ENCODE measurements around the gene AQP5.

DNA sequence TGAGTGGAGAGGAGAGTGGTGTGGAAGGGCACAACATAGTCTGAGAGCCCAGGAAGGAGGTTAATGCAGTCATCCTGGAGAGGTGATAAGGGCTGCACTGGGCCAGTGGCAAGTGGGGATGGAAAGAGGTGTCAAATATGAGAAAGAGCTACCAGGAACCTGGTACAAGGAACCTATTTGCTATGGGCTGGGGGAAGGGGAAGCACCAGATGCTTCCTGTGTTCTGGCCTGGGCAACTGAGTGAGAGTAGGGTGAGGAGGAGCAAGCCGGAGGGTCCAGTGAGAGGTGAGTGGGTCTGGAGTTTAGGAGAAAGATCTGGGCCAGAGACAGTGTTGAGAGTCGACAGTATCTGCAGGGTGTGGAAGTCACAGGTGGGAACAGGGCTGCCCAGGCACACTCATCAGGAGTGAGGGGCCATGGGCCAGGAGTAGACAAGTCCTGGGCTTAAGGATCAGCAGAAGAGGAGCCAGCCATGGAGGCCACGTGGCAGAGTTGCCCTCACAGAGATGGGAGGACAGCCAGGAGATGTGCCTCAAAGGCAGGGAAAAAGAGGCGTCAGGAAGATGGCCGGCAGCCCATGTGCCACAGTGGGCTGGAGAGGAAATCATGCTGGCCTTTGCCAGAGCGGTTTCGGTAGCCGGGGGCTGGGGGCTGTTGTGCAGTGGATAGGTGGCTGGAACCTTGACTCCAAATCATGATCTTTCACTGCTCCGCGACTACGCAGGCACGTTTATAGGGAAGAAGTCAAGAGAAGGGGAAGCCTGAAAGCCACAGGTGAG is 8.2 kb downstream of the AQP5 start:
- TF ChIP-seq, protein P1, sequence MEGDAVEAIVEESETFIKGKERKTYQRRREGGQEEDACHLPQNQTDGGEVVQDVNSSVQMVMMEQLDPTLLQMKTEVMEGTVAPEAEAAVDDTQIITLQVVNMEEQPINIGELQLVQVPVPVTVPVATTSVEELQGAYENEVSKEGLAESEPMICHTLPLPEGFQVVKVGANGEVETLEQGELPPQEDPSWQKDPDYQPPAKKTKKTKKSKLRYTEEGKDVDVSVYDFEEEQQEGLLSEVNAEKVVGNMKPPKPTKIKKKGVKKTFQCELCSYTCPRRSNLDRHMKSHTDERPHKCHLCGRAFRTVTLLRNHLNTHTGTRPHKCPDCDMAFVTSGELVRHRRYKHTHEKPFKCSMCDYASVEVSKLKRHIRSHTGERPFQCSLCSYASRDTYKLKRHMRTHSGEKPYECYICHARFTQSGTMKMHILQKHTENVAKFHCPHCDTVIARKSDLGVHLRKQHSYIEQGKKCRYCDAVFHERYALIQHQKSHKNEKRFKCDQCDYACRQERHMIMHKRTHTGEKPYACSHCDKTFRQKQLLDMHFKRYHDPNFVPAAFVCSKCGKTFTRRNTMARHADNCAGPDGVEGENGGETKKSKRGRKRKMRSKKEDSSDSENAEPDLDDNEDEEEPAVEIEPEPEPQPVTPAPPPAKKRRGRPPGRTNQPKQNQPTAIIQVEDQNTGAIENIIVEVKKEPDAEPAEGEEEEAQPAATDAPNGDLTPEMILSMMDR (IDR thresholded peaks at IDR 0.05; ENCODE audit: control extremely low read depth in 1 of 3, insufficient read depth in 1 of 3, low read depth in 1 of 3, low read length in 3 of 3): no peak
- TF ChIP-seq JUND (IDR thresholded peaks at IDR 0.05; ENCODE audit: low read length) (no peak), SIN3A (conservative IDR thresholded peaks at IDR 0.05 in 1 of 2, IDR thresholded peaks at IDR 0.05 in 1 of 2; ENCODE audit: low read depth in 1 of 2, low read length in 2 of 2) (no peak), RNF2 (IDR thresholded peaks at IDR 0.05; ENCODE audit: borderline replicate concordance, low read depth, low read length, missing control alignments, poor library complexity, severe bottlenecking) (no peak)
- TF ChIP-seq, protein P2, sequence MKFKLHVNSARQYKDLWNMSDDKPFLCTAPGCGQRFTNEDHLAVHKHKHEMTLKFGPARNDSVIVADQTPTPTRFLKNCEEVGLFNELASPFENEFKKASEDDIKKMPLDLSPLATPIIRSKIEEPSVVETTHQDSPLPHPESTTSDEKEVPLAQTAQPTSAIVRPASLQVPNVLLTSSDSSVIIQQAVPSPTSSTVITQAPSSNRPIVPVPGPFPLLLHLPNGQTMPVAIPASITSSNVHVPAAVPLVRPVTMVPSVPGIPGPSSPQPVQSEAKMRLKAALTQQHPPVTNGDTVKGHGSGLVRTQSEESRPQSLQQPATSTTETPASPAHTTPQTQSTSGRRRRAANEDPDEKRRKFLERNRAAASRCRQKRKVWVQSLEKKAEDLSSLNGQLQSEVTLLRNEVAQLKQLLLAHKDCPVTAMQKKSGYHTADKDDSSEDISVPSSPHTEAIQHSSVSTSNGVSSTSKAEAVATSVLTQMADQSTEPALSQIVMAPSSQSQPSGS (IDR thresholded peaks at IDR 0.05; ENCODE audit: low read length): no peak

Measured in H1 (cell line).